ENCODE data around the gene GREB1.

The GREB1 gene

DNA sequence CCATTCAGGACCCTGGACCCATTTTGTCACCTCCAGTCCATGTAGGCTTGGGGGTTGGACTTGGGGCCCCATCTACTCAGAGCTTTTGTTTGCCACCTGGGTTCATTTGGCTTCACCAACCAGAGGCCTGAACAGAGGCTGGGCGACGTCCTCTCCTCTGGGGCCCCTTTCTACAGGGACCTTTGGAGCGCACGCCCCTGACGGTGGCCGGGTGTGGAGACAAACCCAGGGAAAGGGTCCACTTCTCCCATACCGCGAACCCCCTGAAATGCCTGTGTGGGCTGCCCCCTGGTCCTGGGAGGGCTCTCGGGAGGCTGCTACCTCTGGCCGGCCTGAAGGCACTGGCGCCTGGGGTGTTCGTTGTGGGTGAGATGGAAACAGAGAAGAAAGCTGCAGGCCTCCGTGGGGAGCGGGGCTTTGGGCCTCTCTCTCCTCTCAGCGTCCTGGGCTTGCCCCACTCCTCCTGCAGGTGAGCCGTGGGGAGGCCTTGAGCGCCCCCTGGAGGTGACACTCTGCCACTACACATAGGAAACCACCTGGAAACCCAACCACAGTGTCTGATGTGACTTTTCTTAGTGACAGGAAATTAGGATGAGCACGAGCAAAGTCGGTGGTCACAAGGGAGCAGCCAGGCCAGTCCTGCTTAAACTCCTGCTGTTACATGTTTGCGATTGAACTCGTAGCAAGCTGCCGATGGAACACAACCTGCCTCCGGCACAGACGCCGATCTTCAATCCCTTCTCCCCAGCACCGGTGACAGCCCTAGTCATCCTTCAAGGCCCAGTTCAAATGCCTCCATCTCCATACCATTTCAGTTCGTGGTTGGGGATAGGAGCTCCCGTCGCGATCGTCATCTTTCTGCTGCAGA is 148.1 kb downstream of the GREB1 start:
- DNase-seq (ENCODE audit: low read depth): peak; percentile 36

DNA sequence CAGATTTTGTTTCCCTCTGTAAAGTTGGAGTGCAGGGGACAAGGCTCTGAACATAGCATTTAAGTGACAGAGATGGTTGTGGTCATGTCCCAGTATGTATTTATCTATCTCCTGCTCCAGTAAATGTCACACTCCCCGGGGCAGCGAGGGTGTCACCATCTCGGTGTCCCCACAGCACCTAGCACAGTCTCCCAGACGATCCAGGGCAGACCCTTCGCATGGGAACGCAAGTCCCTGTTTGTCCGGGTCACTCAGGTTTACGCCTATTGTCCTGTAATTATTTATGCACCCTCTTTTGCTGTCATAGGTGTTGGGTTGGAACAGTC is 148.7 kb downstream of the GREB1 start:
- DNase-seq (ENCODE audit: low read depth): no peak

DNA sequence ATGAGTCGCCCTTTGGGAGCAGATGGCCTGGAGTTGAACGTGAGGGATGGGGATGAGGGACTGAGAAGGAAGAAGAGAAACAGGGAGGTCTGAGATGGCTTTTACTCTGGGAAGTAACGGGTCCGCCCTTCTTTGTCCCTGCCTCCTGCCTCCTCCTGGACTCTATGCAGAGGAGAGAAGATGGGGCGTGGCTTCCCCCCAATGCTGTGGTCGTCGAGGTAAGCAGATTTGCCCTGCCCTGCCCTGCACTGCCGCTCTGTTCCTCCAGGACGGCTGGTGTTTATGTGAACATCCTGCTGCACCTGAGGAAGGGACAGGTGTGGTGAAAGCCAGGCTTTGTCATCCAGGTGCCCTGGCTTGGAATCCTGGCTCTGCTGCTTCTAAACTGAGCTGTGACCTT is 149.6 kb downstream of the GREB1 start:
- no peak for DNase-seq (ENCODE audit: low read depth)

GRCh38 chr2:11683966-11684365 is 150.1 kb downstream of the GREB1 start:
- DNase-seq (ENCODE audit: low read depth): no peak

DNA sequence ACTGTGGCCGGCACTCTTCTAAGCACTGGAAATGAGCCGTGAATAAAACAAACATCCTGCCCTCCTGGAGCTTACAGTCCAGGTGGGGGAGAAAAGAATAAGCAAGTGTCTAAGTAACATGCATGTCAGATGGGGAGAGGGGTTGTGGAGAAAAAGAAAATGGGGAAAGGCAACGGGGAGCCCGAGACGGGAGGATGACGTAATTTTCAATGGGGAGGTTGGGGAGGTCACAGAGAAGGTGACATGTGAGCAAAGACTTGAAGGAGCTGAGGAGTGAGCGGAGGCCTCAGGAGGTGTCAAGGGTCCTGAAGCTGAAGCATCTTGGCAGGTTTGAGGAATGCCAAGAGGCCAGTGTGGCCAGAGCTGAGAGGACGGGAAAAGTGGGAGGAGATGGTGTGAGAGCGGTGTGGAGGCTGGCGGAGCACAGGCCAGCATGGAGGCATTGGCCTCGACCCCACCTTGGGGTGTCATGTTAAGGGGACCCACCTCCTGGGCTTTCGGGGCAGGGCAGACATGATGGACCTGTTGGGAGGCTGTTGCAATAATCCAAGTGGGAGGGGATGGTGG is 151.1 kb downstream of the GREB1 start:
- no peak for DNase-seq (ENCODE audit: low read depth)

GRCh38 chr2:11685906-11686470 is 152.1 kb downstream of the GREB1 start:
- DNase-seq (ENCODE audit: low read depth): no peak

- no peak for DNase-seq (ENCODE audit: low read depth)
Observed at GRCh38 chr2:11687736-11688135, 153.9 kb downstream of the GREB1 start.

DNA sequence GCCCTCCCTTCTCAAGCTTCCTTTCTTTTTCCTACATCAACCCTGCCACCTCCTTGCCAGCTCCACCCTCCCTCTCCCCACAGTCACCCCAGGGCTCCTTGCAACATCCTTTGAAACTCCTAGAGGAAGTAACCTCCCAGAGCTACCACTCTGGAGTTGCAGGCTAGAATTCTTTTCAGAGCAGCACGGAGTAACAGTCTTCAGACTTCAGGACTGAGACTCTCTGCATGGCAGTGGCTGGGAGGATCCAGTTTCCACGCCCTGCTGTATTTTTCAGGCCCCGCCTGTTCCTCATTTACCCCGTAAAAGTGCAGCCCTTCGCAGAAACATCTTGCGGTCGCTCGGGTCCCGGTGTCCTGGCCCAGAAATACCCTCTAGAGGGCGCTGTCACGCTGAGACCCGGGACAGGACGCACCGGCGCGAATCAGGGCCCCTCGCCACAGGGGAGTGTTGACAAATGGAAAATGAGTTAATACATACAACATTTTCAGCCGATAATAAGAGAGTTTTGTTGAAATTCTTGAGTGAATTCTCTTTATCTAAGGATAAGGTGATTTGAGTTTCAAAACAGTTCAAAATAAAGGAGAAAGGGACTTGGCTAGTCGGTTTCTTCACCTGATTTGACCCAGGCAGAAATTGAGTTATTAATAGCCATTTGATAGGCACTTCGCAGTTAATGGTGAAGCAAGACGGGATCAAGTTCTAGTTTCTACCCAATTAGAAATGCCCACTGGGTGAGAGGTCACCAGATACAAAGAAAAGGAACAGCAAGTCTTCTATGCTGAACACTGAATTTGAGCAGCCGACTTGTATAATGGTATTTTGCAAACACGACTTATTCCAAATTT is 154.6 kb downstream of the GREB1 start:
- peak; percentile 83 for DNase-seq (ENCODE audit: low read depth)

GRCh38 chr2:11691076-11691660 is 157.3 kb downstream of the GREB1 start:
- DNase-seq (ENCODE audit: low read depth): no peak

Data from activated T-cell treated with anti-CD3 and anti-CD28 coated beads for 24 hours (primary cell).